Activated CD4-positive, CD25-positive, alpha-beta regulatory T cell treated with anti-CD3 and anti-CD28 coated beads, Interleukin-2, amount 50 U/mL, for 24 hours (primary cell): Measurements from ENCODE around the gene RPL36AL.
"Not testable (repeated sequence)": the region's sequence is repeated elsewhere in the genome, so short reads cannot be mapped to it uniquely, and the experiment has no call there.

Experiments
- ATAC-seq, 2 donors: fragments of 150-1000 bp; cut with Tn5 transposase; one replicate each; pipeline ENCODE4 v1.10.0; 2021; ENCODE audit warnings: mild to moderate bottlenecking in 1 of 2, moderate library complexity in 1 of 2

The RPL36AL gene

DNA sequence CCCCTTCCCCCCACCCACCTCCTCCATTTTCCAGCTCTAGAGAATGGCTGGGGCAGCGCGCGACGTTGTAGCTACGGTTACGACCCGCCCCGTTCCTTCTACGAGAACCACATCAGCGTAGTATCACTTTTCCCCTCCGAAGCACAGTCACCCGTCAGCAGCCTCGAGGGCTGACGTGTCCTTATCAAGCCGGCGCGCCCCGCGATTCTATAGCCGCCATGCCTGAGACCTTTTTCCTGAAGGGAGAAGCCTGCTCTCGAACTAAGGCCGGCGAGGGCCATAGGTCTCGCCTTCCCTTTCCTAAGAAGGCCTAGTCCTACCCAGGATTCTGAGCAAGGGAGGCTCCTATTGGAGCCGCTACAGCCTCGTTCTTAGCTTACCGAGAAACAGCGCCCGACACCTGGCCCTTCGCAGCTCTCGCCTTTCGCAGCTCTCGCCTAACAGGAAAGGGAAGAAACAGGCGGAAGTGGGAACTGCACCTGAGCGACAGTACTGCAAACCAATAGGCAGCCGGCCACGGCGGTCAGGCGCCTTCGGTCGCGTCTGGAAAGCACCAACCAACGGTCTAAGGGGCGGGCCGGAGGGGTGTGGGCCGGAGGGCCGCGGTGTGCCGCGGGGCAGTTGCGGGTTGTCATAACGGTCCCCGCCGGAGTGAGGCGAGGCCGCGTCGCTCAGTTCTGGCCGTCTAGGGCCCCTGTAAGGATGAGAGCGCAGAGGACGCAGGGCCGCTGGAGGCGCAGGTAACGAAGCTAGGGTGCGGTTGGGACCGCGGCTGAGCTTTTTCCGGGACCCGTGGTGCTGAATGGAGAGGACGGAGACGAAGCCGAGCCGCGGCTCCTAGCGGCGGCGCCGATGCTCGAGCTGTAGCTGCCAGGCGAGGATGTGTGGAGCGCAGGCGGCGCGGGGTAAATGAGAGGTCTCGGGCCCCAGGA is at the start of gene RPL36AL, which contains the start of gene MGAT2:
RPL36AL (minus strand) TSS at position 445 of the 932 bp plus-strand sequence. CDS start 1,522 bp downstream, outside the sequence.
MGAT2 (plus strand) TSS at position 618 of the 932 bp plus-strand sequence. CDS start 470 bp downstream, outside the sequence.
- ATAC-seq: peak; percentile 88 to 90

DNA sequence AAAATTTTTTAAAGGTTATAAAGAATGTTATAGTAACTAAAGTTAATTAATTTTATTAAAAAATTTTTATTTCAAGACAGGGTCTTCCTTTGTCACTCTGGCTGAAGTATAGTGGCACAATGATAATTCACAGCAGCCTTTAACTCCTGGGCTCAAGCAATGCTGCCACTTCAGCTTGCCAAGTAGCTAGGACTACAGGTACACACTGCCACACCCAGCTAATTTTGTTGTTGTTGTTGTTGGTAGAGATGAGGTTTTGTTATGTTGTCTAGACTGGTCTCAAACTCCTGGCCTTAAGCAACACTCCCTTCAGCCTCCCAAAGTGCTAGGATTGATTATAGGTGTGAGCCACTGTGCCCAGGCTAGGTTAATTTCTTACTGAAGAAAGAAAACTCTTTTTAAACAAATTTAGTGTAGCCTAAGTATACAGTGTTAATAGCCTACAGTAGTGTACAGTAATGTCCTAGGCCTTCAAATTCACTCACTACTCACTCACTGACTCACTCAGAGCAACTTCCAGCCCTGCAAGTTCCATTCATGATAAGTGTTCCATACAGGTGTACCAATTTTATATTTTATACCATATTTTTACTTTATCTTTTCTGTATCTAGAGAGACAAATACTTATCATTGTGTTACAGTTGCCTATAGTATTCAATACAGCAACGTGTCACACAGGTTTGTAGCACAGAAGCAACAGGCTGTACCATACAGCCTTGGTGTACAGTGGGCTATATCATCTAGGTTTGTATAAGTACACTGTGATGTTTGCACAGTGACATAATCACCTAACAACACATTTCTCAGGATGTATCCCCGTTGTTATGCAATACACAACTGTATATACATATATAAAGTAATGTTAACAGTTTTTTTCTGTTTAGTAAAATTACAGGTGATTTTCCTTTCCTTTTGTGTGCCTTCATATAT is 39.4 kb upstream of the RPL36AL start:
- no peak for ATAC-seq

DNA sequence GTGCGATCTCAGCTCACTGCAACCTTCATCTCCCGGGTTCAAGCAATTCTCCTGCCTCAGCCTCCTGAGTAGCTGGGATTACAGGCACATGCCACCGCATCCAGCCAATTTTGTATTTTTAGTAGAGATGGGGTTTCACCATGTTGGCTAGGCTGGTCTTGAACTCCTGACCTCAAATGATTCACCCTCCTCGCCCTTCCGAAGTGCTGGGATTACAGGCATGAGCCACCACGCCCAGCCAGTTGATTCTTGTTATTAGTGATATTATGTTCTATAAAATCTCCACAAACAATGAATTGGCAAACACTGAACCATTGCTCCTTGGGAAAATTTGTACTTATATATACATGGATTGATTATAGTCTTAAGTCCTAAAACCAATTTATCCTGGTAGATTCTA is 37.1 kb upstream of the RPL36AL start:
- not testable (repeated sequence) for ATAC-seq

- ATAC-seq: no peak
Observed at GRCh38 chr14:49654511-49654910, 34.1 kb upstream of the RPL36AL start.

DNA sequence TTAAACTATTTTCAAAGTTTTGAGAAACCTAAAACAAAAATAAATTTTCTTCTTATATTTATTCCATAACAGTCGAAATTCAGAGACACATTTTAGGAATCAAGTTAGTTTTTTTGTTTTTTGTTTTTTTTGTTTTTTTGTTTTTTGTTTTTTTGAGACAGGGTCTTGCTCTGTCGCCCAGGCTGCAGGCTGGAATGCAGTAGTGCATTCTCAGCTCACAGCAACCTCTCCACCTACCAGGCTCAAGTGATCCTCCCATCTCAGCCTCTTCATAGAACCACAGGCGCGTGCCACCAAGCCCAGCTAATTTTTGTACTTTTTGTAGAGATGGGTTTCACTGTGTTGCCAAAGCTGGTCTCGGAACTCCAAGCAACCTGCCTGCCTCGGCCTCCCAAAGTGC is 33.1 kb upstream of the RPL36AL start:
- ATAC-seq: no peak

DNA sequence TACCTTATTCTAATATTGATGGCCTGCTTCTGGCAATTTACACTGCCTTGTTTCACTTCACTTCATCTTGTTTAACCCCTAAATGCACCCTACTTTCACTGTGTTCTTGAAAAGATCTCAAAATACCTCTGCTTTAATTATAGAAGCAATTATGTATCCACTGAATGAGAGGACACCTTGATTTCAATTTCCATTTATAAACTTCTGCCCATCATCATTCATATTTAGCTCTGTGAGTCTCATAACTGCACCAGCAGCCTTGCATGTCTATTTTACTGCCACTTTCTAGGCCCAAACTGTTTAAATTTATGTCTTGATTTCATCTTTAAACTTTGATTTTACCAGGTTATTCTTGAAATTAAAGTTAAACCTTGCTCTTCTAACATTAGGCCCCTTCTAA is 21.7 kb upstream of the RPL36AL start:
- ATAC-seq: no peak

- no peak for ATAC-seq
Observed at GRCh38 chr14:49641697-49642129, 21.3 kb upstream of the RPL36AL start.

- ATAC-seq: no peak
Observed at GRCh38 chr14:49640540-49641417, 20.4 kb upstream of the RPL36AL start.

DNA sequence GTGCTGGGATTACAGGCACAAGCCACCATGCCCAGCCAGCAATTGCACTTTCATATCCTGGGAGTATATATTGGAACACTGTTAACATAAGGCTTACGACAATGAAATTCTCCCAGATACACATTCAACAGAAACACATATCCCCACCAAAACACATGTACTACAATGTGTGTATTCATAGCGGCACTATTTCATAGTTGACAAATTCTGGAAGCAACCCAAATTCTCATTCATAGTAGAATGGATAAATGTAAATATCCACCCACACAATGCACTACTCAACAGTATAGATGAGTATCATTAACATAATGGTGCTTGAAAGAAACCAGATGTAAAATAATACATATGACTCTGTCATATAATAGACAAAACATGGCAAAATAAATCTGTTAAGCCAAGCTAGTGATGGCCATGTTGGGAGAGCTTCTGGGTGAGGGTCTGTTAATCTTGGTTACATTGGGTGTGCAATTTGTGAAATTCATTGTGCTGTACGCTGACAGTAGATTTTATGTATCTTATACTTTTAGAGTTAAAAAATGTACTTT is 17.2 kb upstream of the RPL36AL start:
- no peak for ATAC-seq

- ATAC-seq: no peak
Observed at GRCh38 chr14:49636866-49637265, 16.4 kb upstream of the RPL36AL start.

GRCh38 chr14:49634547-49635334 is 14.3 kb upstream of the RPL36AL start, which contains the start of gene DNAAF2:
Gene DNAAF2 (minus strand): TSS chr14:49635244. CDS start chr14:49635149, 95 bp downstream.
- ATAC-seq: peak; percentile 27 to 39

DNA sequence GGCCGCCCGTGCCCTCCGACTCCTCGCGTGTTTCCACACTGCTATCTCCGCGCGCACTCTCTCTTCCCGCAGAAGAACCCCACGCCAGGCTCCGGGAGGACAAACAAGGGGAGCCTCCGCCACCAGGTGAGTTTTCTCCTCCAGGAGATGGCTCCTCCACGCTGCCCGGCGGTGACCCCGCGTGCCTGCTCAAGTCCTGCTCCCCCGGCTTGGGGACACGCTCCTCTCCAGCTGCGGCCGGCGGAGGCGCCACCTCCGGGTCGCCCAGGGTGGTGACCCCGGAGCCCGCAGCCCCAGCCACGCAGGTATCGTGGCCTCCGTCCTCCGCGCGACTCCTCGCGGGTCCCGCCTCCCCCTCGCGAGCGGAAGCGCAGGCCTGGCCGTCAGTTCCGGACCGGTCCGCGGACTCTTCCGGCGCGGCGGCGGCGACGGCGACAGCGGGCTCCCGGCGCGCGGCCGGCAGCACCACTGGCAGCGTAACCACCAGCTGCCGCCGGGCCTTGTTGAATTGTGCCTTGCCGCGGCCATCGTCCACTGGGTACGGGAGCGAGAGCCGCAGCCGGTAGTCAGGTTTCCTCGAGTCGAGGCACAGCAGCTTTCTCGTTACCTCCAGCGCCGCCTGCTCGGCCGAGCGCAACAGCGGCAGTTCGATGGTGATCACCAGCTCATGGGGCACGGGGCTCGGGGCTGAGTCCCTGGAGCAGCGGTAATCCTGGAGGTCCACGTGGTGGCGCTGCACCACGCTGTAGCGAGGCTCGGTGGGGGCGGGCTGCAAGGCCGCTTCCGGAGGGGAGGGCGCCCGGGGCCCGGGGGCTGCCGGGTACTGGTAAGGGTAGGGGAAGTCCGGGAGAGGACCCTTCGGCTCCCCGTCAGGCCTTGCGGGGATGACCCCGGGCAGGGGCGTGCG is 13.5 kb upstream of the RPL36AL start:
- ATAC-seq: peak; percentile 77 to 85

- ATAC-seq: peak in 1 of 2 donors; percentile 2
Observed at GRCh38 chr14:49623941-49624839, 3.8 kb upstream of the RPL36AL start.

DNA sequence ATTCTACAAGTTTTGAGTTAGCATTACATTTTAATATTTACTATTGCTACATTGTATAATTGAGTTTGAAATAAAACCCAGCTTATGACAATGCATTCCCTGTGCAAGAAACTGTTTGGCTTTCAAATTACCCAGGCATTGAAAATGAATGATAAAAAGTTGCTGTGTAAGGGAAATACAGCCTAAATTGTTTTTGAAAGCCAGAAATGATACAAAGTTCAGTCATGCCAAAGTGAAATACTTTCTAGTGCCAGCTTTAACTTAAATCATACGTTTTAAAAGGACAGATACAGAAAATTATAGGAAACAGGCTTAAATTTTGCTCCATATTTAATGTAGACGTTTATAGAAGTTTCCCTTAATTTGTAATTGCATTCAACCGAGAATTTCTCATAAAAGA is 3.0 kb upstream of the RPL36AL start:
- no peak for ATAC-seq

- no peak for ATAC-seq
Observed at GRCh38 chr14:49622022-49622607, 1.7 kb upstream of the RPL36AL start.

DNA sequence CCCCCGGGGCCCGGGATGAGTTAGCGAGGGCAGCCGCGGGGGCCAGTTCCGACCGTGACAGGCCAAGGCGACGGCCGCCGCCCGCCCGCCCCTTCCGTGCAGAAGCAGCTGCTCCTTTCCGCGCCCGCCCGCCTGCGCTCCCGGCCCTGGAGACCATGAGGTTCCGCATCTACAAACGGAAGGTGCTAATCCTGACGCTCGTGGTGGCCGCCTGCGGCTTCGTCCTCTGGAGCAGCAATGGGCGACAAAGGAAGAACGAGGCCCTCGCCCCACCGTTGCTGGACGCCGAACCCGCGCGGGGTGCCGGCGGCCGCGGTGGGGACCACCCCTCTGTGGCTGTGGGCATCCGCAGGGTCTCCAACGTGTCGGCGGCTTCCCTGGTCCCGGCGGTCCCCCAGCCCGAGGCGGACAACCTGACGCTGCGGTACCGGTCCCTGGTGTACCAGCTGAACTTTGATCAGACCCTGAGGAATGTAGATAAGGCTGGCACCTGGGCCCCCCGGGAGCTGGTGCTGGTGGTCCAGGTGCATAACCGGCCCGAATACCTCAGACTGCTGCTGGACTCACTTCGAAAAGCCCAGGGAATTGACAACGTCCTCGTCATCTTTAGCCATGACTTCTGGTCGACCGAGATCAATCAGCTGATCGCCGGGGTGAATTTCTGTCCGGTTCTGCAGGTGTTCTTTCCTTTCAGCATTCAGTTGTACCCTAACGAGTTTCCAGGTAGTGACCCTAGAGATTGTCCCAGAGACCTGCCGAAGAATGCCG is 872 bp upstream of the RPL36AL start:
- peak; percentile 4 to 5 for ATAC-seq

GRCh38 chr14:49619730-49620129 is 696 bp downstream of the RPL36AL start:
- no peak for ATAC-seq
